ENCODE data around the gene MYADM.

MYADM gene

DNA sequence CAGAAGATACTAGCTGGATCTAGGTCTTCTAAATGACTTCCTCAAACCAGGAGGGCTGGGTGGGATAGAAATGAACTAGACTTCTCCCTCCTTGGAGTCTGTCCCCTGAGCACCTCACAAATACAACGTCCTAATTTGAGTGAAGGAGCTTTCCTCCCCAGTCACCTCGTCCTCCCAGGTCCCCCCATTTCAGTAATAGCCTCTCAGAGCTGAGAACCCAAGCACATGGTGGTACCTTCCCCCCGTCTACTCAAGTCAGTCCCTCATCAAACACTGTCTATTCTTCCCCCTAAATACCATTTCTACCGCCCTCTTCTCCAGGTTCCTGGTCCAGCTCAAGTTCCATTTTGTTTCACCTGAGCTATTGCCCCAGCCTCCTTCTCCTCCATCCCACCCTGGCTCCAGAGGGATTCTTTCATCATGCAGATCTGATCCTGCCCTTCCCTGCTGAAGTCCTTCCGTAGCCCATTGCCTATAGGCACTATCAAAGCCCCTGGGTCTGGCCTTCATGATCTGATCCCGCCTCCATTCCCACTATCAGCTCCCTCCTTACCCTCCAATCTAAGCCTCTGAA is 9.1 kb downstream of the MYADM start:
- Mint-ChIP-seq H3K9me3 (peaks cover 11% of the 10 kb centered on the region), H3K4me1 (peaks cover 18% of the 10 kb centered on the region), H3K27ac (no peak overlapping the region), H3K27me3 (peaks cover 8% of the 10 kb centered on the region), H3K4me3 (no peak overlapping the region), H3K36me3 (peaks cover 18% of the 10 kb centered on the region)
- ATAC-seq: no peak

DNA sequence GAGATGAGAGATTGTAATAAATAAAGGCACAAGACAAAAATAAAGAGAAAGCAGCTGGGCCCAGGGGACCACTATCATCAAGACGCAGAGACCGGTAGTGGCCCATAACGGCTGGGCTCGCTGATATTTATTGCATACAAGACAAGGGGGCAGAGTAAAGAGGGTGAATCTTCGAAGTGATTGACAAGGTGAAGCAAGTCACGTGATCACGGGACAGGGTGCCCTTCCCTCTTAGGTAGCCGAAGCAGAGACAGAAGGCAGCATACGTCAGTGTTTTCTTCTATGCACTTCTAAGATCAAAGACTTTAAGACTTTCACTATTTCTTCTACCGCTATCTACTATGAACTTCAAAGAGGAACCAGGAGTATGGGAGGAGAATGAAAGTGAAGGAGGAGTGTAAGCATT is 9.7 kb downstream of the MYADM start:
- Mint-ChIP-seq H3K36me3 (peaks cover 18% of the 10 kb centered on the region), H3K4me1 (peaks cover 17% of the 10 kb centered on the region), H3K27ac (no peak overlapping the region), H3K27me3 (peaks cover 8% of the 10 kb centered on the region), H3K9me3 (peaks cover 11% of the 10 kb centered on the region), H3K4me3 (no peak overlapping the region)
- no peak for ATAC-seq

DNA sequence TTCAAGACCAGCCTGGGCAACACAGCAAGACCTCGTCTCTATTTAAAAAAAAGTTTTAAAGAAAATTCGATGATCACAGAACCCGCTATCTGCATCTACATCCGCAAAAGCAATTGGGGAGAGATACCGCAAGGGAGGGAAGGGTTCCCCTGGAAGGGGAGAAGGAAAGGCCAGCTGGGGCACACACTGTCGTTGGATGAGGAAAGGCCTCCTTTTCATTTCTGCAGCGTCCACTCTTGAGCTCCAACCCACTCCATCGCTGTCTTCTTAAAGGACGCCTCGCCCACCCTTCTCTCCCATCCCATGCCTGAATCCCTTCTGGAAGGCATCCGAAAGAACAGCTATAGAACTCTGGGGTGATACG is 11.1 kb downstream of the MYADM start:
- Mint-ChIP-seq H3K27me3 (peaks cover 8% of the 10 kb centered on the region), H3K9me3 (peaks cover 9% of the 10 kb centered on the region), H3K27ac (no peak overlapping the region), H3K36me3 (peaks cover 16% of the 10 kb centered on the region), H3K4me1 (peaks cover 24% of the 10 kb centered on the region), H3K4me3 (no peak overlapping the region)
- no peak for ATAC-seq

DNA sequence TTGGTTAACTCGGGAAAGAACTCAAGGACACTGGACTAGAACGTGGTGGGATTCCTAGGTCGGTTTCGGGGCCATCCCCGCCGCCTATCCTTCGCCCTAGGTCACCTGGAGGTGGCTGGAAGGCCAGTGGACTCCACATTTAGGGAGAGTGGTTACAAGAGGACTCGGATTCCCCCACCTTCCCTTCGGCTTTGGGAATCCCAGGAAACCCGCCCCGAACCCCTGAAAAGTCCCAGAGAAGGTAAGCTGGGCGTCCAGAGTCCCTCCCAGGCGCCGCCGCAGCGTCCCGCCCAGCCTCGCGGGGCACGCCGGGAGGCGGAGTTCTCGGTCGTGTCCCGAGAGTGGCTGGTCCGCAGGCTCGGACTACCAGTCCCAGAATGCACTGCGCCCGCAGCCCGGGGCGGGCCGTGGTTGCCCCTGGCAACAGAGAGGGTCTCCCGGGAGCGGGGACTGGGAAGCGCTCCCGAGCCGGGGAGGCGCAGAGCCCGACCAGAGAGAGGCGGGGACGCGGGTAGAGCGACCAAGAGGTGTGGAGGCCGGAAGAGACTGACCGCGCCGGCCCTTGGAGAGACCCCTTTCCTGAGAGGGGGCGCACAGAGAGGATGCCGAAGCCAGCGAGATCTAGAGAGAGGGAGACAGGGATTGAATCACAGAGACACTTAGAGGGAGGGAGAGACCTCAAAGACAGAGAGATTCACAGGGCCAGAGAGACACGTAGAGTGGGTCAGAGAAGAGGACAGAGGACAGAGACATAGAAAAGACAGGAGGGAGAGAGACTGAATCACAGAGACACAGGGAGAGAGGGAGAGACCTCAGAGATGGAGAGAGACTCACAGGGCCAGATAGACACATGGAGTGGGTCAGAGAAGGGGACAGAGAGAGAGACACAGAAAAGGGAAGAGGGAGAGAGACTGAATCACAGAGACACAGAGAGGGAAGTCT is 11.7 kb downstream of the MYADM start:
- no peak overlapping the region for H3K4me3 Mint-ChIP-seq
- no peak overlapping the region for H3K27ac Mint-ChIP-seq
- peaks cover 20% of the 10 kb centered on the region for H3K4me1 Mint-ChIP-seq
- H3K36me3 Mint-ChIP-seq: peaks cover 12% of the 10 kb centered on the region
- peaks cover 4% of the 10 kb centered on the region for H3K9me3 Mint-ChIP-seq
- peak; percentile 83 for ATAC-seq
- peaks cover 8% of the 10 kb centered on the region for H3K27me3 Mint-ChIP-seq

DNA sequence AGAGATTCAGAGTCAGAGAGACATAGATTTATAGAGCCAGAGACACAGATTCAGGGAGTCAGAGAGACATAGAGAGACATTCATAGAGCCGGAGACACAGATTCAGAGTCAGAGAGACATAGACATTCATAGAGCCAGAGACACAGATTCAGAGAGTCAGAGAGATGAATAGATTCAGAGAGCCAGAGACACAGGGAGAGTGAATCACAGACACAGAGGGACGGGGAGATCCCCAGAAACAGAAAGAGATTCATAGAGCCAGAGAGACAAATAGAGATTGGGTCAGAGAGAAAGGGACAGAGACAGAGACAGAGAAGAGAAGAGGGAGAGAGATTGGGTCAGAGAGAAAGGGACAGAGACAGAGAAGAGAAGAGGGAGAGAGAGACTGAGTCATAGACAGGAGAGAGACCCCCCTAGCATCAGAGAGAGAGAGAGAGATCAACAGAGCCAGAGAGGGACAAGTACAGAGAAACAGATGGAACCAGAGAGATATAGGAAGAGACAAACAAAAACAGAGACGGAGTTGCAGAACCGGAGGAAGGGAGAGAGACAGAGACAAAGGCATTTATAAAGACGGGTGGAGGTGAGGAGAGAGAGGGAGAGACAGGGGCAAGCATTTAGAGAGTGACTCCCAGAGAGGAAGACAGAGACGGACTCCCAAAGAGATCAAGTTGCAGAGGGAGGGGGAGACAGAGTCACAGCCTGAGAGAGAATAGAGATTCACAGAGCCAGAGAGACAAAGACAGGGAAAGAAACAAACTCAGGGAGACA is 13.2 kb downstream of the MYADM start:
- Mint-ChIP-seq H3K27me3 (peaks cover 8% of the 10 kb centered on the region), H3K36me3 (peaks cover 5% of the 10 kb centered on the region), H3K4me1 (peaks cover 15% of the 10 kb centered on the region), H3K27ac (no peak overlapping the region), H3K9me3 (peaks cover 3% of the 10 kb centered on the region), H3K4me3 (no peak overlapping the region)
- no peak for ATAC-seq

DNA sequence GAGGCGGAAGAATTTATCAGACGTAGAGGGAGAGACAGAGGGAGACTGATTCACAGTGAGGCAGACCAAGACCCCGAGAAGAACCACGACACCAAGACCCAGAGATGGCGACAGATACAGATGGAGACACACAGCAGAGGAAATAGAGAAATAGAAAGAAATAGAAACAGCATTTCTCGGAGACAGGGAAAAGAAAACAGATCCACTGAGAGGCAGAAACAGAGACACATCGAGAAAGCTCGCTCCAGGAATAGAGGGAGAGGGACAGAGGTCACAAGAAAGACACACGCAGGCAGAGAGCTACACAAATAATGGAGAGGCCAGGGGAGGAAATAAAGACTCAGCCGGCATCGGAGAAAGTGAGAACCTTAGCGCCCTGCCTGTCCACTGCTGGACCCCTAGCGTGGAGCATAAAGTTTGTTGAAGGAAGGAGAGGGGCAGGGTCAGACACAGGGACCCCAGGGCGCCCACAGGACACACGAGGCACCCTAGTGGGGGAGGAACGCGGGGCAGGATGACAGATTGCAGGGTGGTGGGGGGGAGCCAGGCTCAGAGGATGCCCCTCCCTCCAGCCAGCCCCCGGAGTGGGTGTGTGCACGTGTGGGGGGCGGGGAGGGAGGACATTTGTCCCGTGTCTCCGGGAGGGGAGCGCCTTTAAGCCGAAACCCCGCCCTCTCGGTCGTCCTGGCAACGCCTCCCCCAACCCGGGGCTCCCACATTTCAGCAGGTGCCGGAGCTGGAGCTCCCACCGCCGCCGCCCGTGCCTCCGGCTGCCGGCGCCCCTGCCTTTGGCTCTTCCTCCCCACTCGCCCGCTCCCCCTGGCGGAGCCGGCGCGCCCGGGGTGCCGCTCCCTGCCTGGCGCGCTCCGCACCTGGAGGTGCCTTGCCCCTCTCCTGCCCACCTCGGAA is 14.1 kb downstream of the MYADM start, which contains the start of gene PRKCG:
TSS of gene PRKCG (plus strand) at position 716 of the 909 bp plus-strand sequence. CDS start 298 bp downstream, outside the sequence.
- H3K27me3 Mint-ChIP-seq: peaks cover 6% of the 10 kb centered on the region
- H3K27ac Mint-ChIP-seq: no peak within 1 kb of the TSS
- H3K4me1 Mint-ChIP-seq: peaks cover 15% of the 10 kb centered on the region
- no peak within 1 kb of the TSS for H3K4me3 Mint-ChIP-seq
- peaks cover 5% of the 10 kb centered on the region for H3K36me3 Mint-ChIP-seq
- peaks cover 3% of the 10 kb centered on the region for H3K9me3 Mint-ChIP-seq
- ATAC-seq: peak; percentile 44

DNA sequence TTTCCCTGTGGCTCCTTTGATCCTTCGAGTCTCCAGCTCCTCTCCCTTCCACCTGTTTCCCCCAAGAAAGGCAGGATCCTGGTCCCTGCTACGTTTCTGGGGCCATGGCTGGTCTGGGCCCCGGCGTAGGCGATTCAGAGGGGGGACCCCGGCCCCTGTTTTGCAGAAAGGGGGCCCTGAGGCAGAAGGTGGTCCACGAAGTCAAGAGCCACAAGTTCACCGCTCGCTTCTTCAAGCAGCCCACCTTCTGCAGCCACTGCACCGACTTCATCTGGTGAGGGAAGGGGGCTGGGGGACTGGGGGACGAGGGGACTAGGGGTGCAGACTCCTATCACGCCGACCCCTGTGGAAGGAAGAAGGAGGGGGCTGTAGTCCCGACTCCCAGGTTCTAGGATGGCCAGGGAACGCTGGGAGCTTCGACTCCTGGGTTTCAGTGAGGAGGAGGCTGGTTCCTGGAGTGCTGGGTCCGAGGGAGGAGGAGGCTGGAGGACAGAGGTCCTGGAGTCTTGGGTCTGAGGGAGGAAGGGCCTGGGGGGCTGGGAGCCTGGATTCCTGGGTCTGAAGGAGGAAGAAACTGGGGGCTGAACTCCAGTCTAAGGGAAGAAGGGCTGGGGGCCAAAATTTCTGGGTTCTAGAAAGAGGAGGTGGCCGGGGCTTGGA is 14.8 kb downstream of the MYADM start:
- Mint-ChIP-seq H3K4me3 (no peak overlapping the region), H3K9me3 (peaks cover 3% of the 10 kb centered on the region), H3K36me3 (peaks cover 5% of the 10 kb centered on the region), H3K4me1 (peaks cover 10% of the 10 kb centered on the region), H3K27ac (no peak overlapping the region), H3K27me3 (no peaks in the 10 kb centered on the region)
- ATAC-seq: no peak

DNA sequence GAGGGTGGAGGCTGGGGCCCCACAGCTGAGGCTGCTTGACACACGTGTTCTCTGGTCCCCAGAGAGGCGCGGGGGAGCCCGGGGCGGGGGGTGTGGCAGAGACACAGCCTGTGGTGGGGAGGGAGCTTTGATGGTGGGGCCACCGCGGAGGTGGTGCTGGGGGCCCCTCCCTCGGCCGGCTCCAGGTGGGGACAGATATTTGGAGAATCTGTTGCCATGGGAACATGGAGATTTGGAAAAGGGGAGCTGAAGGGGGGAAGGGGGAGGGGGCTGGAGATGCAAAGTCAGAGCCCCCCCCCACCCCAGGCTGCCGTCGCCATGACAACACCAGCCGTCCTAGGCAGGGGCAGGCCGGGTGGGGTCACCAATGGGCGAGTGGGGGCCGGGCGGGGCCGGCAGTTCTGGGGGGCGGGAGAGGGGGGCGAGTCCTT is 15.6 kb downstream of the MYADM start:
- H3K4me3 Mint-ChIP-seq: no peak overlapping the region
- no peak for ATAC-seq
- peaks cover 3% of the 10 kb centered on the region for H3K9me3 Mint-ChIP-seq

DNA sequence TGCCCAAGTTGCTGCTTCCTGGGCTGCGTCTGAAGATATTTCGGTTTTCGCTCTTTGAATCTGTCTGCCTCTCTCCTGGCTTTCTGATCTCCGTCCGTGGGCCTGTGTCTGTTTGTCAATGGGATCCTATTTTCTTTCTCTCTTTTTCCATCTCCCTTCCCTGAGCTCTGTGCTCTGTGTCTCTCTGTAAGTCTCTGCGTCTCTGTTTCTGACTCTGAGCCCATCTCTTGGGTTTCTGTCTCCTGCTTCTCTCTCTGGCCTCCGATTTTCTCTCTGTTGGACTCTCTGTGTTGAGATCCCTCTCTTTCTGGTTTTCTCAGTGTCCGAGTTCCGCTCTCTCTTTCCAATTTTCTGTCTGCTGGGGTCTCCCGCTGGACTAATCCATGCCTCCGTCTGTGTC is 16.1 kb downstream of the MYADM start:
- Mint-ChIP-seq H3K4me3 (no peak overlapping the region), H3K27me3 (no peaks in the 10 kb centered on the region), H3K4me1 (peaks cover 10% of the 10 kb centered on the region), H3K27ac (no peak overlapping the region), H3K36me3 (peaks cover 5% of the 10 kb centered on the region), H3K9me3 (peaks cover 3% of the 10 kb centered on the region)
- ATAC-seq: no peak

More for the DNA sequence above, 15.6 kb downstream of the MYADM start:
- Mint-ChIP-seq H3K27me3 (no peaks in the 10 kb centered on the region), H3K4me1 (peaks cover 10% of the 10 kb centered on the region), H3K36me3 (peaks cover 5% of the 10 kb centered on the region), H3K27ac (no peak overlapping the region)

DNA sequence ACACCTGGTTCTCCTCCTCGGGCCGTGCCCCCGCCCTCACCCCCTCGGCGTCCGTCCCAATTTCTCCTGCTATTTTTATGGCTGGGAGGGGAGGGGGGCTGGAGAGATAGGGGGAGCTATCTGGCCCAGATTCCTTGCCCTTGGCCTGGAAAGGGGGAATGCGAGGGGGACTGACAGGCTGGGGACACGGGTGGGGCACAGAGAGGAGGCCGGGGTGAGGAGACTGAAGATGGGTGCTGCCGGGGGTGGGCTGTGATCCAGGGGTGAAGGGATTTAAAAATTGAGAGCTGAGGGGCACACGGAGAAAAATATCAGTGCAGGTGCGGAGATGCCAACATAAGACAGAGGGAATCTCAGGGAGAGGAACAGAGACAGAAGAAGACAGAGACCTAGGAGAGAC is 16.6 kb downstream of the MYADM start:
- Mint-ChIP-seq H3K27me3 (no peaks in the 10 kb centered on the region), H3K9me3 (peaks cover 3% of the 10 kb centered on the region), H3K36me3 (peaks cover 5% of the 10 kb centered on the region), H3K4me1 (peaks cover 10% of the 10 kb centered on the region), H3K4me3 (no peak overlapping the region), H3K27ac (no peak overlapping the region)
- no peak for ATAC-seq

DNA sequence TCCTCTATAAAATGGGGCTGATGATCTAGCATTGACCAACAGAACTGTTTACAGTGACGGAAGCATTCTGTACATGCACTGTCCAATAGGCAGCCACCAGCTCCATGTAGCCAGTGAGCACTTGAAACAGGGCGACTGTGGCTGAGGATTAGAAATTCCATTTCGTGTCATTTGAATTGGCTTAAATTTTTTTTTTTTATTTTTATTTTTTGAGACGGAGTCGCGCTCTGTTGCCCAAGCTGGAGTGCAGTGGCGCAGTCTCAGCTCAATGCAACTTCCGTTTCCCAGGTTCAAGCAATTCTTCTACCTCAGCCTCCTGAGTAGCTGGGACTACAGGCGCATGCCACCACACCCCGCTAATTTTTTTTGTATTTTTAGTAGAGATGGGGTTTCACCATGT is 17.4 kb downstream of the MYADM start:
- no peak overlapping the region for H3K27ac Mint-ChIP-seq
- no peak overlapping the region for H3K4me3 Mint-ChIP-seq
- H3K4me1 Mint-ChIP-seq: peaks cover 10% of the 10 kb centered on the region
- peaks cover 3% of the 10 kb centered on the region for H3K9me3 Mint-ChIP-seq
- ATAC-seq: no peak
- H3K27me3 Mint-ChIP-seq: no peaks in the 10 kb centered on the region
- H3K36me3 Mint-ChIP-seq: peaks cover 5% of the 10 kb centered on the region

DNA sequence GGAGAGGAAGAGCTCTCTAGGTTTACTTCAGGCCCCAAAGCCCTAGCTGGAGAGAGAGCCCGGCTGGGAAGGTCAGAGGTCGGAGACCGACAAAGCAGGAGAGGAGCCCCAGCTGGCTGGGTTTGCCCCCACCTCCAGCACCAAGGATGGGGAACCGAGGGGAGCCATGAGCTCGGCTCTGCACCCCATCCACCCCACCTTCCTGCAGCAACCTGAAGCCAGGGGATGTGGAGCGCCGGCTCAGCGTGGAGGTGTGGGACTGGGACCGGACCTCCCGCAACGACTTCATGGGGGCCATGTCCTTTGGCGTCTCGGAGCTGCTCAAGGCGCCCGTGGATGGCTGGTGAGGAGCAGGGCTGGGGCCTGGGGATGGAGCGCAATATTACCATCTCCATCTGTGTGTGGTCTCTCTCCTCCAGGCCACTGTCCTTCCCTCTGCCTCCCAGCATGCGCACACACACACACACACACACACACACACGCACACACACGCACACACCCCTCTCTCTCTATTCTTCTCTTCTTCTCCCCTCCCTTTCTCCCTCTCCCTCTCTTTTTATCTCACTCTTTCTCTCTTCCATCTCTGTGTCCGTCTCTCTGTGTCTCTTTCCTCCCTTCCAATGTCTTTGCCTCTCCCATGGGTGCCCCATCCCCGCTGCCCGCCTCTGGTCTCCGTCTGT is 24.8 kb downstream of the MYADM start:
- ATAC-seq: no peak
- H3K36me3 Mint-ChIP-seq: no peaks in the 10 kb centered on the region
- H3K4me1 Mint-ChIP-seq: no peaks in the 10 kb centered on the region
- peaks cover 56% of the 10 kb centered on the region for H3K27me3 Mint-ChIP-seq
- H3K4me3 Mint-ChIP-seq: no peak overlapping the region
- H3K27ac Mint-ChIP-seq: no peak overlapping the region
- H3K9me3 Mint-ChIP-seq: peaks cover 12% of the 10 kb centered on the region

DNA sequence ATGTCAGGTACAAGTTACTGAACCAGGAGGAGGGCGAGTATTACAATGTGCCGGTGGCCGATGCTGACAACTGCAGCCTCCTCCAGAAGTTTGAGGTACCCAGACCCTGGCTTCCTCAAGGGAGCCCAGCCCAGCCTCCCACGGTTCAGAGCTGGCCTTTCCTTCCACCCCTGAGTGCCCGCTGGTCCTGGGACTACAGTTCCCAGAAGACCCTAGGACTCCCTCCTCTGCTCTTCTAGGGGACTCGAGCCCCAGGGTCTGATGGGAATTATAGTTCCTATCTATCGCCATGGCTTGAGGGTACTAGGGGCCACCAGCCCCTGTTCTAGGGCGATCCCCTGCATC is 25.3 kb downstream of the MYADM start:
- Mint-ChIP-seq H3K4me3 (no peak overlapping the region), H3K27me3 (peaks cover 61% of the 10 kb centered on the region), H3K27ac (no peak overlapping the region), H3K9me3 (peaks cover 12% of the 10 kb centered on the region), H3K36me3 (no peaks in the 10 kb centered on the region), H3K4me1 (no peaks in the 10 kb centered on the region)
- ATAC-seq: no peak

DNA sequence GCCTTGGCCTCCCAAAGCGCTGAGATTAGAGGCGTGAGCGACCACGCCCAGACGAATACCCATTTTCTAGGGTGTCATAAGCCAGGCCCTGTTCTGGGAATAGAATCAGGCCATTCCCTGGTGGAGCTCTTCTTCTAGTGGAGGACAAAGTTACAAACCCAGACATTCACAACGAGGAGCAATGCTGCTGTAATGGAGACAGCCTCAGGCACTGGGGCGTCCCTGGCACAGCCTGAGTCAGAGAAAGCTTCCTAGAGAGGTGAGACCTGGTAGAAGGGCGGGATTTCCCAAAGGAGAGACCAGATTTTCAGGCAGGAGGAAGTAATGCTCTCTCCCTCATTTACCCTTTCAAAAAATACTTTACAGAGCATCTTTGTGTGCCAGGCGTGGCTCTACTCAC is 27.0 kb downstream of the MYADM start:
- no peak for ATAC-seq
- no peaks in the 10 kb centered on the region for H3K4me1 Mint-ChIP-seq
- peaks cover 74% of the 10 kb centered on the region for H3K27me3 Mint-ChIP-seq
- peaks cover 17% of the 10 kb centered on the region for H3K9me3 Mint-ChIP-seq
- no peak overlapping the region for H3K4me3 Mint-ChIP-seq
- no peaks in the 10 kb centered on the region for H3K36me3 Mint-ChIP-seq
- no peak overlapping the region for H3K27ac Mint-ChIP-seq
